Transverse colon (tissue), 4 donors: Measurements from ENCODE around the gene NPEPL1.

Experiments used
- CTCF ChIP-seq, 5 experiments: fragments of 200-600 bp in 3 of 5; fragments of 450-650 bp in 2 of 5; sonication (generic) in 3 of 5; IDR thresholded peaks; 1 replicate in 2 of 5; 2 replicates in 3 of 5; pipeline ENCODE4 v1.5.1; 2016 to 2017; ENCODE audit warnings: antibody characterized with exemption in 5 of 5, inconsistent platforms in 3 of 5, mild to moderate bottlenecking in 2 of 5, moderate library complexity in 1 of 5
- EP300 ChIP-seq: sonication (generic); formaldehyde crosslinking; IDR thresholded peaks from one replicate; pipeline ENCODE4 v1.6.1; 2017; ENCODE audit warnings: antibody characterized with exemption, low read depth
- POLR2A ChIP-seq: fragments of 450-650 bp; IDR thresholded peaks from one replicate; pipeline ENCODE4 v1.6.1; 2016; ENCODE audit warnings: antibody characterized with exemption, mild to moderate bottlenecking, moderate library complexity
- POLR2AphosphoS5 ChIP-seq, 3 donors: sonication (generic); formaldehyde crosslinking; IDR thresholded peaks; one replicate each; pipeline ENCODE4 v1.6.1; 2016; ENCODE audit warnings: antibody characterized with exemption in 3 of 3

- no peak for TF ChIP-seq CTCF (IDR thresholded peaks at IDR 0.05)
- TF ChIP-seq POLR2AphosphoS5 (IDR thresholded peaks at IDR 0.05): no peak
- no peak for TF ChIP-seq POLR2A
- no peak for TF ChIP-seq EP300
Measured at GRCh38 chr20:58682656-58683531, 9.7 kb upstream of the NPEPL1 start.
